Activated B cell treated with CpG ODN at 0.5 μM for 24 hours (primary cell): ENCODE data around the gene VHLL. TPM values are rescaled to one million over a fixed set of nuclear protein-coding genes. Genes with fewer than 3 reads are reported as not detected.
"Not testable (repeated sequence)": the region's sequence is repeated elsewhere in the genome, so short reads cannot be mapped to it uniquely, and the experiment has no call there.

Experiments used
- ATAC-seq: fragments of 200-7000 bp; cut with Tn5 transposase; one replicate; pipeline ENCODE4 v1.10.0; 2021; ENCODE audit warnings: low read depth, mild to moderate bottlenecking, moderate library complexity
- CTCF ChIA-PET: fragments of 350-600 bp; sonication (Branson Sonifier 250); formaldehyde crosslinking; loops from one replicate; lab custom pipeline; 2021; ENCODE audit warnings: antibody characterized with exemption; lab: Charles Lee
- POLR2A ChIA-PET: fragments of 350-600 bp; sonication (Branson Sonifier 250); formaldehyde crosslinking; loops from one replicate; lab custom pipeline; 2021; ENCODE audit warnings: antibody characterized with exemption; lab: Charles Lee
- DNase-seq: peaks from one replicate; pipeline ENCODE4 v3.0.0; 2022
- H3K27ac Mint-ChIP-seq: one replicate; pipeline ENCODE4 v1.8.0; 2020; ENCODE audit warnings: mixed read lengths
- H3K27me3 Mint-ChIP-seq: one replicate; pipeline ENCODE4 v1.8.0; 2021; ENCODE audit warnings: mixed read lengths
- H3K36me3 Mint-ChIP-seq: one replicate; pipeline ENCODE4 v1.8.0; 2021; ENCODE audit warnings: low read depth, mixed read lengths
- H3K4me1 Mint-ChIP-seq: one replicate; pipeline ENCODE4 v1.8.0; 2021; ENCODE audit warnings: mixed read lengths
- H3K4me3 Mint-ChIP-seq: one replicate; pipeline ENCODE4 v1.8.0; 2020; ENCODE audit warnings: mild to moderate bottlenecking, mixed read lengths
- H3K9me3 Mint-ChIP-seq: one replicate; pipeline ENCODE4 v1.8.0; 2020; ENCODE audit warnings: mixed read lengths
- intact Hi-C: fragments of 100-400 bp; cut with micrococcal nuclease; formaldehyde crosslinking; loops from one replicate; pipeline ENCODE4 v1.15.1; 2024
- total RNA-seq: library from RNA; stranded (reverse); gene quantifications from 2 replicates; pipeline ENCODE4 v1.2.3, GENCODE V29; 2022
- TF ChIP-seq, protein P1 (sequence below): fragments of 200-600 bp; IDR thresholded peaks from one replicate; pipeline ENCODE4 v1.8.0; 2022; ENCODE audit warnings: antibody characterized with exemption, mild to moderate bottlenecking

Gene VHLL
- not detected in 2 replicates for total RNA-seq

DNA sequence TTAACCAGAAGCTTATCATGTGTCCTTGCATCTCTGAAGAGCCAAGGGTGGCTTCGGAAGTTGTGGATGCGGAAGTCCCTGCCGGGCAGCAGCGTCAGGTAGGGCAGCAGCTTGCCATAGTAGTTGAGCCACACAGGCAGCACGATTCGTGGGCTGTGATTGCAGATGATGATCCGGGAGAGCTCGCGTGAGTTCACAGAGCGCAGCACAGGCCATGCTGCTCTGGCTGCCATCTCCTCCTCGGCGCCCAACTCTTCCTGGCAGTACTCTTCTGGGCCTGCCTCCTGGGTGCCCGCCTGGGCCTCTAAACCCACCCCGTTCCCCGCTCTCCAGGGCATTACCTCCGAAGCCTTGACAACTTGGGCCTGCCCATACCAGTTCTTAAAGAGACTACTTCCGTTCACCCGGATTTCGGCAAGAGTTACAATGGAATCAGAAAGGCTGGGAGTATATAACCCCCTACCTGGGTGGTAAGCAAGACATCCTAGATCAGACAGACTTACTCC, at the start of gene VHLL:
TSS of gene VHLL (minus strand) at position 456 of the 506 bp plus-strand sequence. CDS start at position 338, 118 bp downstream.
- Mint-ChIP-seq H3K36me3 (peaks cover 5% of the 10 kb centered on the region), H3K4me3 (no peak within 1 kb of the TSS), H3K27ac (no peak within 1 kb of the TSS), H3K4me1 (peaks cover 15% of the 10 kb centered on the region), H3K27me3 (no peaks in the 10 kb centered on the region), H3K9me3 (no peaks in the 10 kb centered on the region)
- intact Hi-C loops: loop anchor here (5.0 kb wide), 1 partner anchor 38 kb away; the partner anchor contains the start of genes CCT3 and TSACC
- DNase-seq (no peak), ATAC-seq (no peak)
- POLR2A ChIA-PET: no interaction called here
- TF ChIP-seq, protein P1, sequence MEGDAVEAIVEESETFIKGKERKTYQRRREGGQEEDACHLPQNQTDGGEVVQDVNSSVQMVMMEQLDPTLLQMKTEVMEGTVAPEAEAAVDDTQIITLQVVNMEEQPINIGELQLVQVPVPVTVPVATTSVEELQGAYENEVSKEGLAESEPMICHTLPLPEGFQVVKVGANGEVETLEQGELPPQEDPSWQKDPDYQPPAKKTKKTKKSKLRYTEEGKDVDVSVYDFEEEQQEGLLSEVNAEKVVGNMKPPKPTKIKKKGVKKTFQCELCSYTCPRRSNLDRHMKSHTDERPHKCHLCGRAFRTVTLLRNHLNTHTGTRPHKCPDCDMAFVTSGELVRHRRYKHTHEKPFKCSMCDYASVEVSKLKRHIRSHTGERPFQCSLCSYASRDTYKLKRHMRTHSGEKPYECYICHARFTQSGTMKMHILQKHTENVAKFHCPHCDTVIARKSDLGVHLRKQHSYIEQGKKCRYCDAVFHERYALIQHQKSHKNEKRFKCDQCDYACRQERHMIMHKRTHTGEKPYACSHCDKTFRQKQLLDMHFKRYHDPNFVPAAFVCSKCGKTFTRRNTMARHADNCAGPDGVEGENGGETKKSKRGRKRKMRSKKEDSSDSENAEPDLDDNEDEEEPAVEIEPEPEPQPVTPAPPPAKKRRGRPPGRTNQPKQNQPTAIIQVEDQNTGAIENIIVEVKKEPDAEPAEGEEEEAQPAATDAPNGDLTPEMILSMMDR: no peak
- CTCF ChIA-PET: no interaction called here

DNA sequence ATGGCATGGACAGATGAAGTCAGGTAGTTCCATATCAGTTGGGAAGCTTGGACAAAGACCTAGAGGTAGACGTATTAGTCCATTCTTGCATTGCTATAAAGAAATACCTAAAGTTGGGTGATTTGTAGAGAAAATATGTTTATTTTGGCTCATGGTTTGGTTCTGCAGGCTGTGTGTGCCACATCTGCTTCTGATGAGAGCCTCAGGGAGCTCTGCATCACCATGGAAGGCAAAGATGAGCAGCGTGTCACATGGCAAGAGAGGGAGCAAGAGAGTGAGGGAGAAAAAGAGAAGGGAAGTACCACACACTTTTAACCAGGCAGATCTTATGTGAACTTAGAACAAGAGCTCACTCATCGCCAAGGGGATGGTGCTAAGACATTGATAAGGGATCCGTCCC, 48.2 kb upstream of the VHLL start:
- H3K9me3 Mint-ChIP-seq: no peaks in the 10 kb centered on the region
- no peak overlapping the region for H3K4me3 Mint-ChIP-seq
- POLR2A ChIA-PET: interaction anchor here (0.6 kb wide), 1 partner anchor 11 kb away, joined by 5 read pairs; no protein-coding TSS in a partner anchor
- peaks cover 16% of the 10 kb centered on the region for H3K27me3 Mint-ChIP-seq
- TF ChIP-seq, protein P1: no peak
- no peak overlapping the region for H3K27ac Mint-ChIP-seq
- no peaks in the 10 kb centered on the region for H3K36me3 Mint-ChIP-seq
- ATAC-seq (no peak), DNase-seq (no peak)
- CTCF ChIA-PET: interaction anchor here (1.4 kb wide), 1 partner anchor 38 kb away, joined by 6 read pairs; no protein-coding TSS in a partner anchor
- intact Hi-C loops: no loop called here
- H3K4me1 Mint-ChIP-seq: no peaks in the 10 kb centered on the region

- Mint-ChIP-seq H3K27me3 (peaks cover 16% of the 10 kb centered on the region), H3K4me1 (no peaks in the 10 kb centered on the region), H3K9me3 (no peaks in the 10 kb centered on the region), H3K4me3 (no peak overlapping the region), H3K36me3 (no peaks in the 10 kb centered on the region), H3K27ac (no peak overlapping the region)
- intact Hi-C loops: no loop called here
- TF ChIP-seq, protein P1: no peak
- ChIA-PET CTCF (no interaction called here), POLR2A (no interaction called here)
- DNase-seq (no peak), ATAC-seq (no peak)
Measured at GRCh38 chr1:156346636-156347035, 47.5 kb upstream of the VHLL start.

GRCh38 chr1:156346035-156346434, 46.9 kb upstream of the VHLL start:
- H3K4me3 Mint-ChIP-seq, ATAC-seq, H3K9me3 Mint-ChIP-seq, H3K27ac Mint-ChIP-seq, CTCF ChIA-PET, H3K36me3 Mint-ChIP-seq, intact Hi-C loops, DNase-seq, H3K4me1 Mint-ChIP-seq: not testable (repeated sequence)
- H3K27me3 Mint-ChIP-seq: peaks cover 16% of the 10 kb centered on the region
- POLR2A ChIA-PET: interaction anchor here (0.6 kb wide), 1 partner anchor 64 kb away, joined by 10 read pairs; the partner anchor contains the start of gene SMG5

GRCh38 chr1:156344409-156344808, 45.3 kb upstream of the VHLL start:
- DNase-seq (no peak), ATAC-seq (no peak)
- Mint-ChIP-seq H3K4me1 (peaks cover under 1% of the 10 kb centered on the region), H3K9me3 (no peaks in the 10 kb centered on the region), H3K27me3 (peaks cover 16% of the 10 kb centered on the region), H3K4me3 (no peak overlapping the region), H3K36me3 (no peaks in the 10 kb centered on the region), H3K27ac (no peak overlapping the region)
- intact Hi-C loops: no loop called here
- POLR2A ChIA-PET: no interaction called here
- TF ChIP-seq, protein P1: no peak
- CTCF ChIA-PET: interaction anchor here (1.5 kb wide), 1 partner anchor 14 kb away, joined by 6 read pairs; no protein-coding TSS in a partner anchor
